Astrocyte (in vitro differentiated cells and primary cell): ENCODE measurements around the gene SLC39A3. TPM values are rescaled to one million over a fixed set of nuclear protein-coding genes. Genes with fewer than 3 reads are reported as not detected.

Source experiments
- DNase-seq: peaks from one replicate; pipeline ENCODE4 v3.0.0-alpha.2; 2010; ENCODE audit warnings: low read depth
- FAIRE-seq: peaks from 2 replicates; lab custom pipeline; 2011; peaks lifted over from hg19 to GRCh38; lab: Jason Lieb, UNC
- H2AFZ ChIP-seq: 2 replicates; pipeline ENCODE4 v1.6.0; 2012; ENCODE audit warnings: low read depth, low read length, inconsistent platforms
- H3K27ac ChIP-seq: 2 replicates; pipeline ENCODE4 v1.5.1; 2011; ENCODE audit warnings: low read depth, low read length, inconsistent platforms
- H3K27me3 ChIP-seq: 2 replicates; pipeline ENCODE4 v1.6.0; 2011; ENCODE audit warnings: low read length, inconsistent platforms; ENCODE audit not compliant: insufficient read depth
- H3K36me3 ChIP-seq: 2 replicates; pipeline ENCODE4 v1.5.1; 2011; ENCODE audit warnings: low read length, inconsistent platforms; ENCODE audit not compliant: insufficient read depth
- H3K4me1 ChIP-seq: 2 replicates; pipeline ENCODE4 v1.5.1; 2011; ENCODE audit warnings: low read length, inconsistent platforms; ENCODE audit not compliant: insufficient read depth
- H3K4me2 ChIP-seq: 2 replicates; pipeline ENCODE4 v1.6.0; 2012; ENCODE audit warnings: low read length, inconsistent platforms
- H3K4me3 ChIP-seq: 2 replicates; pipeline ENCODE4 v1.5.1; 2011; ENCODE audit warnings: low read depth, mild to moderate bottlenecking, low read length, inconsistent platforms; ENCODE audit not compliant: insufficient read depth
- H3K79me2 ChIP-seq: 2 replicates; pipeline ENCODE4 v1.6.0; 2012; ENCODE audit warnings: mild to moderate bottlenecking, low read length, inconsistent platforms; ENCODE audit not compliant: insufficient read depth
- H3K9ac ChIP-seq: 2 replicates; pipeline ENCODE4 v1.6.0; 2012; ENCODE audit warnings: mild to moderate bottlenecking, low read length, inconsistent platforms
- H3K9me3 ChIP-seq: 2 replicates; pipeline ENCODE4 v1.5.1; 2012; ENCODE audit warnings: low read depth, mild to moderate bottlenecking, low read length, inconsistent platforms; ENCODE audit not compliant: insufficient read depth
- H4K20me1 ChIP-seq: 2 replicates; pipeline ENCODE4 v1.6.0; 2012; ENCODE audit warnings: low read length, inconsistent platforms; ENCODE audit not compliant: insufficient read depth
- H3K27ac Mint-ChIP-seq: one replicate; pipeline ENCODE4 v1.8.0; 2021; ENCODE audit warnings: mild to moderate bottlenecking, mixed read lengths; ENCODE audit not compliant: unreplicated experiment
- H3K27me3 Mint-ChIP-seq: one replicate; pipeline ENCODE4 v1.8.0; 2021; ENCODE audit warnings: low read depth, mixed read lengths; ENCODE audit not compliant: unreplicated experiment
- H3K36me3 Mint-ChIP-seq: one replicate; pipeline ENCODE4 v1.8.0; 2021; ENCODE audit warnings: low read depth, mixed read lengths; ENCODE audit not compliant: unreplicated experiment
- H3K4me1 Mint-ChIP-seq: one replicate; pipeline ENCODE4 v1.8.0; 2021; ENCODE audit warnings: low read depth, mixed read lengths; ENCODE audit not compliant: unreplicated experiment
- H3K4me3 Mint-ChIP-seq: one replicate; pipeline ENCODE4 v1.8.0; 2021; ENCODE audit warnings: mild to moderate bottlenecking, moderate library complexity, mixed read lengths; ENCODE audit not compliant: unreplicated experiment
- H3K9me3 Mint-ChIP-seq: one replicate; pipeline ENCODE4 v1.8.0; 2021; ENCODE audit warnings: mild to moderate bottlenecking, mixed read lengths; ENCODE audit not compliant: unreplicated experiment
- EZH2 ChIP-seq: IDR thresholded peaks from 2 replicates; pipeline ENCODE4 v1.6.1; 2012; ENCODE audit warnings: mild to moderate bottlenecking, low read length, inconsistent platforms; ENCODE audit not compliant: insufficient read depth
- total RNA-seq: library from RNA; stranded (reverse); gene quantifications from 2 replicates; pipeline ENCODE4 v1.2.1, GENCODE V29; 2021
- TF ChIP-seq, protein P1 (sequence below): IDR thresholded peaks from 2 replicates; pipeline ENCODE4 v1.5.1; 2011; ENCODE audit warnings: low read depth, mild to moderate bottlenecking, inconsistent platforms, low read length, moderate library complexity; ENCODE audit not compliant: insufficient read depth

The SLC39A3 gene
- total RNA-seq, 1 donor from 2014 or later, result 30.0 TPM

DNA sequence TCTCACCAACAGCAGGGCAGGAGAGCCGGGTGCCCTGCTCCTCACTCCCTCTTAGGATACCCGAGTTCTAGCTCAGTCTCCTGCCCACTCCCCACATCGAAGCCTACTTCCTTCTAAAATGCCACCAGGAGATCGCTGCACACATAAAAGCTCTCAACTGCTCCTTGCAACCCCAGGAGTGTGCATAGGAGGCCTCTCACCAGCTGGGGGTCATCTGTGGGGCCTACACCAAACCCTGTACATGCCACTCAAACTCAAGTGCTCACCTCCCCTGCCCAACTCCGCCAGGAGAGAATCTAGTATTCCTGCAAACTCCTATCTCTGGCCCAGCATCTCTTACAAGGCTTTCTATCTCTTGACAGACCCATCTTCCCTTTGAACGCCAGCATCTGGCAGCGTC lies 40.5 kb upstream of the SLC39A3 start:
- H3K36me3 ChIP-seq, result peaks cover 3% of the 10 kb centered on the region
- no peak overlapping the region for H3K4me3 ChIP-seq
- H3K4me1 ChIP-seq, result peaks cover 16% of the 10 kb centered on the region
- H3K79me2 ChIP-seq, result peaks cover 79% of the 10 kb centered on the region
- H3K27ac ChIP-seq, result no peak overlapping the region
- no peaks in the 10 kb centered on the region for H3K27me3 ChIP-seq
- H3K4me2 ChIP-seq, result no peak overlapping the region
- no peak for TF ChIP-seq EZH2
- TF ChIP-seq, protein P1, sequence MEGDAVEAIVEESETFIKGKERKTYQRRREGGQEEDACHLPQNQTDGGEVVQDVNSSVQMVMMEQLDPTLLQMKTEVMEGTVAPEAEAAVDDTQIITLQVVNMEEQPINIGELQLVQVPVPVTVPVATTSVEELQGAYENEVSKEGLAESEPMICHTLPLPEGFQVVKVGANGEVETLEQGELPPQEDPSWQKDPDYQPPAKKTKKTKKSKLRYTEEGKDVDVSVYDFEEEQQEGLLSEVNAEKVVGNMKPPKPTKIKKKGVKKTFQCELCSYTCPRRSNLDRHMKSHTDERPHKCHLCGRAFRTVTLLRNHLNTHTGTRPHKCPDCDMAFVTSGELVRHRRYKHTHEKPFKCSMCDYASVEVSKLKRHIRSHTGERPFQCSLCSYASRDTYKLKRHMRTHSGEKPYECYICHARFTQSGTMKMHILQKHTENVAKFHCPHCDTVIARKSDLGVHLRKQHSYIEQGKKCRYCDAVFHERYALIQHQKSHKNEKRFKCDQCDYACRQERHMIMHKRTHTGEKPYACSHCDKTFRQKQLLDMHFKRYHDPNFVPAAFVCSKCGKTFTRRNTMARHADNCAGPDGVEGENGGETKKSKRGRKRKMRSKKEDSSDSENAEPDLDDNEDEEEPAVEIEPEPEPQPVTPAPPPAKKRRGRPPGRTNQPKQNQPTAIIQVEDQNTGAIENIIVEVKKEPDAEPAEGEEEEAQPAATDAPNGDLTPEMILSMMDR, result no peak
- FAIRE-seq (no peak), DNase-seq (no peak)
- H3K4me1 Mint-ChIP-seq, result peaks cover 19% of the 10 kb centered on the region
- H3K27ac Mint-ChIP-seq, result no peak overlapping the region
- H3K9ac ChIP-seq, result no peak overlapping the region
- H3K9me3 ChIP-seq, result no peaks in the 10 kb centered on the region
- peaks cover 74% of the 10 kb centered on the region for H4K20me1 ChIP-seq
- H3K9me3 Mint-ChIP-seq, result no peaks in the 10 kb centered on the region
- H3K4me3 Mint-ChIP-seq, result no peak overlapping the region
- H2AFZ ChIP-seq, result no peak overlapping the region
- H3K27me3 Mint-ChIP-seq, result no peaks in the 10 kb centered on the region
- H3K36me3 Mint-ChIP-seq, result peaks cover 5% of the 10 kb centered on the region

DNA sequence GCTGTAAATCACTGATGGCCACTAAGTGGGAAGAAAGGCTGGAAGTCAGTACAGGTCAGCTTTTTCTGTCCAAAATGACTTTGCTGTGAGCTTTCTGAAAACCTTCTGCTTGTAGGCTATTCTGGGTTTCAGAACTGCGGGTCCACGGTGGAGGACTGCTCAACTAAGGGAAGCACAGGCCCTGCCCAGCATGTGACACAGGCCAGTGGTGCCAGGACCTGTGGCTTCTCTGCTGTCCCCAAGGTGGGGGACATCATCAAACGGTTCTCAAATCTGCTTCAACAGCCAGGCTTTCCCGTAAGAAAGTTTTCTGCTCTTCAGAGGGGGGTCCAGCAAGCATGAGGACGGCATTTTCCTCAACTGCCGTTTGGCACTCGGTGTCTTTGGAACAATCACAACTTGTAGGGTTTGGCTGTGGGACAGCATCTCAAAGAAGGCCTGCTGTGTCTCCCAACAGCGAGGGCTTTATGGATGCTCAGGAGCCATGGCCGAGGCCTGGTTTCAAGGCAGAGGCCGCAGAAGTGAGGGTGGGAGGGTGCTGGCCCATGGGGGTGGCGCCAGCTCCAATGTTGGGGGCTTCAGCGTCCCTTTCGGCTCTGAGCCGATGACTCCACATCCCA lies 39.4 kb upstream of the SLC39A3 start:
- FAIRE-seq (no peak), DNase-seq (no peak)
- H3K9ac ChIP-seq, result peak overlapping the region; percentile 3
- H3K4me3 Mint-ChIP-seq, result no peak overlapping the region
- no peak overlapping the region for H3K4me2 ChIP-seq
- no peak overlapping the region for H3K27ac Mint-ChIP-seq
- peaks cover 5% of the 10 kb centered on the region for H3K36me3 Mint-ChIP-seq
- H3K9me3 ChIP-seq, result no peaks in the 10 kb centered on the region
- H2AFZ ChIP-seq, result no peak overlapping the region
- H3K9me3 Mint-ChIP-seq, result no peaks in the 10 kb centered on the region
- H3K4me1 ChIP-seq, result peaks cover 17% of the 10 kb centered on the region
- no peaks in the 10 kb centered on the region for H3K27me3 Mint-ChIP-seq
- peaks cover 23% of the 10 kb centered on the region for H3K4me1 Mint-ChIP-seq
- TF ChIP-seq, protein P1, result no peak
- TF ChIP-seq EZH2, result no peak
- peaks cover 90% of the 10 kb centered on the region for H3K79me2 ChIP-seq
- no peak overlapping the region for H3K4me3 ChIP-seq
- H3K36me3 ChIP-seq, result peaks cover 3% of the 10 kb centered on the region
- no peaks in the 10 kb centered on the region for H3K27me3 ChIP-seq
- no peak overlapping the region for H3K27ac ChIP-seq
- peaks cover 84% of the 10 kb centered on the region for H4K20me1 ChIP-seq

DNA sequence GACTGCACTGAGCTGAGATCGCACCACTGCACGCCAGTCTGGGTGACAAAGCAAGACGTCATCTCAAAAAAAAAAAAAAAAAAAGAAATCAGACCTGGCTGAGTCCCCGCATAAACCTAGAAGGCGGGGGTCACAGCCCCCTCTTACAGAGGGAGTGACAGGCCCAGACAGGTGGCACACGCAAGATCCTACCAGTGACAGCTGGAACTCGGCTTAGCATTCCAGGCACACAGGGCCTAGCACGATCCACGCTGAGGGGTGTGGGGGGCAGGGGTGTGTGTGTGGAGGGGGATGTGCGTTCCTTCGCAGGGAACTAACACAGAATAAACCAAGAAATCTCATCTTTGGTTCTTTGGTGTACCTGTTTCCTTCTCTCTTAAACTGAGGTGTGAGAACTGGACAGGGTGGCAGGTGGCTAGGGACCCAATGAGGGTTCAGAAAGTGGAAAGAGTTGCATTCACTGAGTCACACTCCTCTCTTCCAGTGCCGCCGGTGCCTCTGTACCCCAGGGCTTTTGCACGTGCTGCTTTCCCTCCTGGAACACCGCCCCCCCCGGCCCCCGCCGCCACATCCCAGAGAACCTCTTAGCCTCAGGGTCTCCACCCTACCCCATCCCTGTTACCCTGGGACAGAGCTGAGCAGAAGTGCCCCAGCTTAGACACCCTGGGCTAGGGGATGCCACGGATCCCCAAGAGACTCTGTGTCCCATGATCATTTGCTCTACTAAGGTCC lies 38.3 kb upstream of the SLC39A3 start:
- Histone ChIP-seq H4K20me1 (peaks cover 89% of the 10 kb centered on the region), H3K4me1 (peaks cover 13% of the 10 kb centered on the region)
- no peaks in the 10 kb centered on the region for H3K9me3 Mint-ChIP-seq

More for the DNA sequence above, 38.3 kb upstream of the SLC39A3 start:
- Histone ChIP-seq H3K4me3 (no peak overlapping the region), H3K79me2 (peaks cover 96% of the 10 kb centered on the region), H2AFZ (no peak overlapping the region), H3K9ac (no peak overlapping the region), H3K36me3 (peaks cover 3% of the 10 kb centered on the region), H3K27me3 (no peaks in the 10 kb centered on the region), H3K27ac (no peak overlapping the region), H3K4me2 (no peak overlapping the region), H3K9me3 (no peaks in the 10 kb centered on the region)
- TF ChIP-seq, protein P1, result no peak
- TF ChIP-seq EZH2, result no peak
- H3K36me3 Mint-ChIP-seq, result peaks cover 7% of the 10 kb centered on the region
- H3K4me1 Mint-ChIP-seq, result peaks cover 18% of the 10 kb centered on the region
- no peak overlapping the region for H3K4me3 Mint-ChIP-seq
- H3K27me3 Mint-ChIP-seq, result no peaks in the 10 kb centered on the region
- peak overlapping the region; percentile 36 for H3K27ac Mint-ChIP-seq
- DNase-seq (no peak), FAIRE-seq (no peak)
